Stimulated activated naive CD4-positive, alpha-beta T cell (primary cell): ENCODE results near the gene MND1.

Experiments used
- DNase-seq, 6 experiments: peaks; one replicate each; lab custom pipeline; 2025; lab: John Stamatoyannopoulos, UW

Gene MND1

GRCh38 chr4:153346563-153346962 lies 2.1 kb downstream of the MND1 start:
- DNase-seq, result no peak

DNA sequence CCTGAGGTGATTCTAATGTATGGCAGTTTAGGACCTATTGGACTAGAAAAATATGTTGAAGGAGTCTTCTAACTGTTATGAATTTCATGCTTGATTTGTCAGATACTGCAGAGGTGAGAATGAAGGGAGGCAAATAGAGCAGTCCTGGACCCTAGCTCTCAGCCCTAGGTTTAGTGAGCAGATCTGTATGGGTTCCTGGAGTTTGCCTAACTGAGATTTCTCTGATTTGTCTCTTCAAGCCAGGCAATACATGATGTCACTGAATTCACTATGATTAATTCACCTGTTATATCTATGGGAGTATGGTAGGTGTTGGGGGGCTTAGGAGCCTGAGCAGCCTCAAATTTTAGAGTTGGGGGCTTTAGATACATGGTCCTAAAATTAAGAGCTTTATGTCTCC lies 2.6 kb downstream of the MND1 start:
- DNase-seq, result no peak

GRCh38 chr4:153348006-153348405 lies 3.5 kb downstream of the MND1 start:
- DNase-seq, result no peak

DNA sequence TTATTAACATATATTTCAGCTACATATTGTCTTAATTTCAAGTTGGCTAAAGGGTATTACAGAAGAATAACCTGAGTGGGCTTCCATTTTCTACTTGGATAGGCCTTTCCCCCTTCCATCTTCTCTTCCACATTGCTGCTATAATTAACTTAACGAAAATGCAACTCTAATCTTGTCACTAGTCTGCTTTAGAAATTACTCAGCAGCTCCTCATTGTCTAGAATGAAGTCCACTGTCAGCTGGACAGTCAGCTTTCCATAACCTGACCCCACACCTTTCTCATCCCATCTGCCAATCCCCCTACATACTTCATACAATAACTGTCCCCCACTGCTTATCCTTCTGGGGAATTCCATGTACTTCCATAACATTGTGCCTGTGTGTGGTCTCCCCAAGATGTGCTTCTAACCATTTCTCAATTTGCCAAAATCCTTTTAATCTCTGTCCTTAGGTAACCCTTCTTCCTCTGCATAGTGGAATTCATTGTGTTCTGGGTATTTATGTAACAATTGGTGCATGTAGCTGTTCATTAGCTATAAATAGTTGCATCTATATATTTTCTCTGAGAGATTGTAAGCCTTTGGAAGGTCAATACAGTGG lies 4.8 kb downstream of the MND1 start:
- no peak for DNase-seq

DNA sequence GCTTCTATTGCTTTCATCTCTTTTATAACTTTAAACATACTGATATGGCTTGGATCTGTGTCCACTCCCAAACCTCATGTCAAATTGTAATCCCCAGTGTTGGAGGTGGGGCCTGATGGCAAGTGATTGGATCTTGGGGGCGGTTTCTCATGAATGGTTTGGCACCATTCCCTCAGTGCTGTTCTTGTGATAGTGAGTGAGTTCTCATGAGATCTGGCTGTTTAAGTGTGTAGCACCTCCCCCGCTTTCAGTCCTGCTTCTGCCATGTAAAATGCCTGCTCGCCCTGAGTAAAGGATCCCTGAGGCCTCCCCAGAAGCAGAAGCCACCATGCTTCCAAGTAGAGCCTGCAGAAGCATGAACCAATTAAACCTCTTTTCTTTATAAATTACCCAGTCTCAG lies 17.7 kb downstream of the MND1 start:
- no peak for DNase-seq

GRCh38 chr4:153364061-153364460 lies 19.6 kb downstream of the MND1 start:
- DNase-seq, result no peak

- no peak for DNase-seq
Observed at GRCh38 chr4:153365003-153365402, 20.5 kb downstream of the MND1 start.

DNA sequence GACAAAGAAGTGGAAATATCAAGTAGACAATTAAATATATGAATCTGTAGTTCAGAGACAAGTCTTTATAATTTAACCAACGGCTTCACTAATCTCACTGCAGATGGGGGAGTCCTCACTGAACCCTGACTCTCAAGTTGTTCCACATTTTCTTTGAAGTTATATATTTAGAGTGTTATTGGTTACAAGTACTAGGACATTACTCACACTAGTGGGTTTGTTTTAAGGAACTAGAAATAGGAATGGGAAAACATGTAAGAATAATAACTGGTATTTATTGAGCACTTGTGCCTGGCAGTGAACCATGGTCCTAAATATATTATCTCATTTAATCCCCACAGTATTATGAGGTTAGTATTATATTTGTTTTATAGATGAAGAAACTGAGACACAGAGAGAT lies 22.0 kb downstream of the MND1 start:
- no peak for DNase-seq

DNA sequence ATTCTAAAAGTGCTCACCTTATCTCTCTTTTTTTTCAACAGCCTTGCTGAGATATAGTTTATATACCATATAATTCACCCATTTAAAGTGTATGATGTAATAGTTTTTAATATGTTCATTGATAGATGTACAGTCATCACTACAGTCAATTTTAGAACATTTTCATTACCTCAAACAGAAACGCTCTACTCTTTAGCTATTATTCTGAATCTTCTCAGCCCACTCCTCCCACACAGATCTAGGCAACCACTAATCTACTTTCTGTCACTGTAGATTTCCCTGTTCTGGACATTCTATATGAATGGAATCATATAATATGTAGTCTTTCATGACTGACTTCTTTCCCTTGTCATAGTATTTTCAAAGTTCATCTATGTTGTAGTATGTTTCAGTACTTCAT lies 22.6 kb downstream of the MND1 start:
- no peak for DNase-seq

GRCh38 chr4:153369021-153369420 lies 24.5 kb downstream of the MND1 start:
- DNase-seq, result no peak

DNA sequence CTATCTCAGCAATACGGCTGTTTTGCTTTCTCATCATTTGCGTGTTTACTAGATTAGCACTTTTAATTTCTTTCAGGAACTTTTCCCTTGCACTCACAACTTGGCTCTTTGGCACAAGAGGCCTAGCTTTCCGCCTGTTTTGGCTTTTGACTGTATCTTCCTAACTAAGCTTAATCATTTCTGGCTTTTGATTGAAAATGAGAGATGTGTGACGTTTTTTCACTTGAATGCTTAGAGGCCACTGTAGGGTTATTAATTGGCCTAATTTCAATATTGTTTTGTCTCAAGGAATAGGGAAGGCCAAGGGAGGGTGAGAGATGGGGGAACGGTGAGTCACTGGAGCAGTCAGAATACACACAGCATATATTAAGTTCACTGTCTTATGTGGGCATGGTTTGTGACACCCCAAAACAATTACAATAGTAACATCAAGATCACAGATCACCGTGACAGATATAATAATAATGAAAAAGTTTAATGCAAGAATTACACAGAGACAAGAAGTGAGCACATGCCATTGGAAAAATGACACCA lies 27.3 kb downstream of the MND1 start:
- no peak for DNase-seq

DNA sequence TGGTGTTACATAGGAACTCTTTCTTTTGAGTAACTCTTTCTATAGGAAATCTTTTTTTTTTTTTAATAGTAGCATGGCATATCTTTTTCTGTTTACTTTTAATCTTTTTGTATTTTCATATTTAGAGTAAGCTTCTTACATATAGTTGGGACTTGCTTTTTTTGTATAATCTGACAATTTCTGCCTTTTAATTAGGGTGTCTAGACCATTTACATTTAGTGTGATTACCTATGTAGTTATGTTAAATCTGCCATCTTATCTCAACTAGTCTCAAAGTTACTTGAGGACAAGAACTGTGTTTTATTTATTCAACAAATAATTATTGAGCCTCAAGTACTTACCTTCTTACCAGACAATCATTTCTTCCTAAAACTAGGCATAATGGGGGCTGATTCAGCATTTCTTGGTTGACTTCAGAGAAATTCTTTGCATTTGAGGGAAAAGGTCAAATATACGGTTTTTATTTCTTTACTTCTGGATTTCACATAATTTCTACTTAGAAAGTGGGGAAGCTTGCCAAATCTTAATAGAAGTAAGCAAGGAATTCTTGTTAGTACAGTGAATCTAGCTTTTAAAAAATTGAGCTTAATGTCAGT lies 28.6 kb downstream of the MND1 start:
- DNase-seq, result no peak

DNA sequence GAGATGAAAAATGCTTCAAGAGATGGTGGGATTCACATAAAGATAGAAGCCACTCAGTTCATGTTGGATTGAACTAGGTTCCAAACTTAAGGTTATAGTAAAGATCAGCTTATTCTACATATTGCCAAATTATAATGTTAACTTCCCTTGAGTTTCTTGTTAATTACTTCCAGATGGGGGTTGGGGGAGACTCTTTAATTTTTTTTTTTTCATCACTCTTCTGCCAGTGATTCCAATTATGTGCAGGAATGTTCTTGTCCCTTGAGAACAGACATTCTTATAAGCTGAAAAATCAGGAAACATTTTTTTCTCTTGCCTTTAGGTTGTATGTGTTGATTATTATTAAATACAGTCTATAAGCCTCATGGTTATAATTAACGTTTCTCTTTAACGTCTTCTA lies 30.0 kb downstream of the MND1 start:
- no peak for DNase-seq

- no peak for DNase-seq
Observed at GRCh38 chr4:153375303-153375702, 30.8 kb downstream of the MND1 start.

- no peak for DNase-seq
Observed at GRCh38 chr4:153383131-153383530, 38.6 kb downstream of the MND1 start.

DNA sequence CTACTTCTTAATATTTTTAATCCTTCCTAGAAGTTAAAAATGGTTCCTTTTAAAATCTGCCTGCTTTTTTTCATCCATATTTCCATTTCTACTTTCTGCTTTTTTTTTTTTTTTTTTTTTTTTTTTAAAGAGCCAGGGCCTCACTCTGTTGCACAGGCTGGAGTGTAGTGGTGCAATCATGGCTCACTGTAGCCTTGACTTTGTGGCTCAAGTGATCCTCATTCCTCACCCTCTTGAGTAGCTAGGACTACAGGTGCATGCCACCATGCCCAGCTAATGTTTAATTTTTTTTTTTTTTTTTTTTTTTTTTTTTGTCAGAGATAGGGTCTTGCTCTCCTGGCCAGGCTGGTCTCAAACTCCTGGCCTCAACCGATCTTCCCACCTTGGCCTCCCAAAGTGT lies 39.7 kb downstream of the MND1 start:
- no peak for DNase-seq

DNA sequence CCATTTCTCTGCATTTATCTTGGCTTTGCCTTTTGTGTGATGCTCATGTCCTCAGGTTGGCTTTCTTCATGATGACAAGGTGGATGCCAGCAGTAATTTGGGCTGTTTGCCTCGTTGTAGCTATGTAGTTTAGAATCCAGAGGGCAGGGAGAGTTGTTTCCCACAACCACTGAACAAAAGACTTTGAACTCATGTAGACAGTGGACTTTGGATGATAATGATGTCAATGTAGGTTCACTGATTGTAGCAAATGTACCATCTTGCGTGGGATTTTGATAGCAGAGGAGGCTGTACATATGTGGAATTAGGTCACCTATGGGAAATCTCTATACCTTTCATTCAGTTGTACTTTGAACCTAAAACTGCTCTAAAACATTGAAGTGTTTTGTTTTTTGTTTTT lies 41.3 kb downstream of the MND1 start:
- DNase-seq, result no peak

GRCh38 chr4:153387981-153388380 lies 43.5 kb downstream of the MND1 start:
- no peak for DNase-seq

- DNase-seq, result no peak
Observed at GRCh38 chr4:153393397-153393796, 48.9 kb downstream of the MND1 start.

GRCh38 chr4:153394945-153395344 lies 50.5 kb downstream of the MND1 start:
- DNase-seq, result no peak

- peak in 3 of 6 experiments; percentile 17 to 64 (median 58) for DNase-seq
Observed at GRCh38 chr4:153398713-153399112, 54.2 kb downstream of the MND1 start.

GRCh38 chr4:153399358-153399757 lies 54.9 kb downstream of the MND1 start:
- no peak for DNase-seq

GRCh38 chr4:153401501-153401900 lies 57.0 kb downstream of the MND1 start:
- no peak for DNase-seq

GRCh38 chr4:153402366-153402765 lies 57.9 kb downstream of the MND1 start:
- no peak for DNase-seq
